Ascending aorta (tissue), 2 donors: ENCODE results near the gene THAP3. TPM values are rescaled to one million over a fixed set of nuclear protein-coding genes. Genes with fewer than 3 reads are reported as not detected.
A peak's percentile ranks its signal among the peaks of the same experiment; 100 is the strongest.
"Not testable (repeated sequence)": the region's sequence is repeated elsewhere in the genome, so short reads cannot be mapped to it uniquely, and the experiment has no call there.

Experiments used
- DNase-seq, 2 donors: peaks; one replicate each; pipeline ENCODE4 v3.0.0-alpha.2; 2019; ENCODE audit warnings: low spot score in 2 of 2
- H3K27ac ChIP-seq, 2 donors: fragments of 200-600 bp; sonication (generic); one replicate each; pipeline ENCODE4 v1.5.1; 2016 to 2017; ENCODE audit warnings: mild to moderate bottlenecking in 1 of 2
- H3K27me3 ChIP-seq: fragments of 200-600 bp; sonication (generic); one replicate; pipeline ENCODE4 v1.5.1; 2017
- H3K36me3 ChIP-seq, 2 donors: fragments of 200-600 bp; sonication (generic); one replicate each; pipeline ENCODE4 v1.5.1; 2016
- H3K4me1 ChIP-seq, 2 donors: fragments of 200-600 bp; sonication (generic); one replicate each; pipeline ENCODE4 v1.5.1; 2016 to 2017; ENCODE audit warnings: mild to moderate bottlenecking in 1 of 2
- H3K4me3 ChIP-seq, 2 donors: fragments of 200-600 bp; sonication (generic); one replicate each; pipeline ENCODE4 v1.5.1; 2016 to 2017; ENCODE audit warnings: mild to moderate bottlenecking in 1 of 2
- H3K9me3 ChIP-seq, 2 donors: fragments of 200-600 bp; sonication (generic); one replicate each; pipeline ENCODE4 v1.5.1; 2016
- intact Hi-C: fragments of 100-400 bp; cut with DNase I; formaldehyde crosslinking; loops from one replicate; pipeline ENCODE4 v1.15.1; 2023
- total RNA-seq: library from RNA; depleted of rRNA; stranded (reverse); fragments of >200 nt; gene quantifications from one replicate; pipeline ENCODE4 v1.1.0, GENCODE V29; 2016
- TF ChIP-seq, protein P1 (sequence below), 3 experiments: fragments of 200-600 bp in 2 of 3; fragments of 450-650 bp in 1 of 3; sonication (generic) in 2 of 3; IDR thresholded peaks; one replicate each; pipeline ENCODE4 v1.5.1; 2016 to 2019; ENCODE audit warnings: antibody characterized with exemption in 3 of 3, mild to moderate bottlenecking in 1 of 3, moderate library complexity in 1 of 3

THAP3 gene
- total RNA-seq, 1 donor from 2014 or later: 9.3 TPM

DNA sequence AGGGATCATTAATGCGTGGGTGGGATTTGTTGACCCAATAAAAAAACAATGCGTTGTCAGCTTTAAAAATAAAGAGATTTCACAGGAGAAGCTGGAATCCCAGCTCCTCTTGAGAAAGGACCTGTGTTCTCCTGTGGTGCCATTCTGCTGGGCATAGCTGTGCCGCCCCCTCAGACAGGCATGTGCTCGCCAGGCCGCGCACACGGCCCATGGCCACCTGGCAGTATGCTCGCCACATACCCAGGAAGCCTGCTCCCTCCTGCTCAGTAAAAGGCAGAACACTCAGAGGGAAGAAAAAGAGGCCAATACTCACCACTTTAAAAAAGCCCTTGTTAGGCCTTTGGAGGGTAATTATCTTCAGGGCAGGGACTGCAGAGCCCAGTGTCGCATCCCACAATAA, 13.1 kb downstream of the THAP3 start:
- H3K4me3 ChIP-seq: peak overlapping the region in 1 of 2 donors; percentile 44
- peaks cover 37 to 81% of the 10 kb centered on the region in 2 donors for H3K36me3 ChIP-seq
- H3K9me3 ChIP-seq: no peaks in the 10 kb centered on the region
- peaks cover 2 to 13% of the 10 kb centered on the region in 2 donors for H3K4me1 ChIP-seq
- no peak for DNase-seq
- intact Hi-C loops: loop anchor here (1.0 to 2.0 kb wide), 3 partner anchors 36 to 83 kb away; partner anchors contain the start of genes NOL9 and TAS1R1
- no peaks in the 10 kb centered on the region for H3K27me3 ChIP-seq
- H3K27ac ChIP-seq: peak overlapping the region; percentile 80 to 94
- TF ChIP-seq, protein P1, sequence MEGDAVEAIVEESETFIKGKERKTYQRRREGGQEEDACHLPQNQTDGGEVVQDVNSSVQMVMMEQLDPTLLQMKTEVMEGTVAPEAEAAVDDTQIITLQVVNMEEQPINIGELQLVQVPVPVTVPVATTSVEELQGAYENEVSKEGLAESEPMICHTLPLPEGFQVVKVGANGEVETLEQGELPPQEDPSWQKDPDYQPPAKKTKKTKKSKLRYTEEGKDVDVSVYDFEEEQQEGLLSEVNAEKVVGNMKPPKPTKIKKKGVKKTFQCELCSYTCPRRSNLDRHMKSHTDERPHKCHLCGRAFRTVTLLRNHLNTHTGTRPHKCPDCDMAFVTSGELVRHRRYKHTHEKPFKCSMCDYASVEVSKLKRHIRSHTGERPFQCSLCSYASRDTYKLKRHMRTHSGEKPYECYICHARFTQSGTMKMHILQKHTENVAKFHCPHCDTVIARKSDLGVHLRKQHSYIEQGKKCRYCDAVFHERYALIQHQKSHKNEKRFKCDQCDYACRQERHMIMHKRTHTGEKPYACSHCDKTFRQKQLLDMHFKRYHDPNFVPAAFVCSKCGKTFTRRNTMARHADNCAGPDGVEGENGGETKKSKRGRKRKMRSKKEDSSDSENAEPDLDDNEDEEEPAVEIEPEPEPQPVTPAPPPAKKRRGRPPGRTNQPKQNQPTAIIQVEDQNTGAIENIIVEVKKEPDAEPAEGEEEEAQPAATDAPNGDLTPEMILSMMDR (IDR thresholded peaks at IDR 0.05): no peak

DNA sequence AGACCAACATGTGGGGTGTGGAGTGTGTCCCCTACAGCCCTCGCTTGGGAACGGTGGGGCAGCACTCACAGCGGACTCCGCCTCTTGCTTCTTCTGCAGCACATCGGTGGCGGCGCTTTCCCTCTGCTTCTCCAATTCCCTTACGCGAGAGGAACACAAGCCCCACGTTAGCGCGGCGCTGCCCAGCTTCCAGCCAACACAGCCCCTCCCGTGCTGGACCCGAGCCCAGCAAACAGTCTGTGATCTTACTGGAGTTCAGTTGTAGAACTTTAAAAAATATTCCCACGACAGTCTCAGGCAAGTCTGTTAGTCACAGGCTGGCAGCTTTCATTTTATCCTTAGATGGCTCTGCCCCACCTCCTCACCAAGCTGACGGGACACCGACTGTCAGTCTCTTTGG, 13.6 kb downstream of the THAP3 start:
- H3K4me1 ChIP-seq: peaks cover 2 to 13% of the 10 kb centered on the region in 2 donors
- intact Hi-C loops: loop anchor here (1.0 to 2.0 kb wide), 3 partner anchors 37 to 83 kb away; partner anchors contain the start of genes NOL9 and TAS1R1
- TF ChIP-seq, protein P1 (IDR thresholded peaks at IDR 0.05): no peak
- H3K27ac ChIP-seq: peak overlapping the region; percentile 80 to 94
- peak; percentile 82 to 96 for DNase-seq
- peaks cover 32 to 80% of the 10 kb centered on the region in 2 donors for H3K36me3 ChIP-seq
- no peaks in the 10 kb centered on the region for H3K9me3 ChIP-seq
- H3K4me3 ChIP-seq: peak overlapping the region in 1 of 2 donors; percentile 44
- H3K27me3 ChIP-seq: no peaks in the 10 kb centered on the region

DNA sequence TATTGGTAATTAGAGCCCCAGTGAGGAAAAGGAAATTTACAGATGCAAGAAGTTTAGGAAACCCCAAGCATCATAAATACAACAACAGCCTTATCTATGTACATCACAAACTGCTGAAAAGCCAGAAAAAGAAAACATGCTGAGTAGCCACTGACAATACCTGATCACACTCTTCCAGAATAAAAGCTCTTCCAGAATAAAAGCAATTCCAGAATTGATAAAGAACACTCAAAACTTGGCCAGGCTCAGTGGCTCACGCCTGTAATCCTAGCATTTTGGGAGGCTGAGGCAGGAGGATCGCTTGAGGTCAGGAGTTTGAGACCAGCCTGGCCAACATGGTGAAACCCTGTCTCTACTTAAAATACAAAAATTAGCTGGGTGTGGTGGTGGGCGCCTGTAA, 16.2 kb downstream of the THAP3 start:
- H3K27ac ChIP-seq, DNase-seq, H3K9me3 ChIP-seq, H3K27me3 ChIP-seq, H3K4me3 ChIP-seq, intact Hi-C loops: not testable (repeated sequence)
- H3K36me3 ChIP-seq: peaks cover 32 to 78% of the 10 kb centered on the region in 2 donors
- peaks cover 2 to 13% of the 10 kb centered on the region in 2 donors for H3K4me1 ChIP-seq

DNA sequence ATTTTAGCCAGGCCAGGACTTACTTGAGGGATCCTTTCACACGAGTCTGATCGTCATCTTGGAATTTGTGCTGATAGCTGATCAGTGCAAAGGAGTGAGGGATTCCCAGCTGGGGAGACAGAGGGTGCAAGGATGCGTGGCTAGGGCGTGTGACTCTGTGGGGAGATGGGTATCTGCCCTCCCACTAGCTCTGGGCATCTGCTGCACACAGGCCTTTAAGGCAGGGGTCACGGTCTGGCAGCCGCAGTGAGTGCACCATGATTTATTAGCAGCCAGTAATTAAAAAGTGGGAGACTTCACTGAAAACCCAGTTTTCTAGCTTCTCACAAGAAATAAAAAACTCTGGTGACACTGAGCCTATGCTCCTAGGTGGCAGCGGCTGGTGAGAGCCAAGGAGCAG, 20.4 kb downstream of the THAP3 start:
- intact Hi-C loops: no loop called here
- H3K27ac ChIP-seq: no peak overlapping the region
- TF ChIP-seq, protein P1 (IDR thresholded peaks at IDR 0.05): no peak
- DNase-seq: no peak
- no peak overlapping the region for H3K4me3 ChIP-seq
- no peaks in the 10 kb centered on the region for H3K9me3 ChIP-seq
- no peaks in the 10 kb centered on the region for H3K27me3 ChIP-seq
- H3K4me1 ChIP-seq: no peaks in the 10 kb centered on the region
- H3K36me3 ChIP-seq: peaks cover 22 to 56% of the 10 kb centered on the region in 2 donors

DNA sequence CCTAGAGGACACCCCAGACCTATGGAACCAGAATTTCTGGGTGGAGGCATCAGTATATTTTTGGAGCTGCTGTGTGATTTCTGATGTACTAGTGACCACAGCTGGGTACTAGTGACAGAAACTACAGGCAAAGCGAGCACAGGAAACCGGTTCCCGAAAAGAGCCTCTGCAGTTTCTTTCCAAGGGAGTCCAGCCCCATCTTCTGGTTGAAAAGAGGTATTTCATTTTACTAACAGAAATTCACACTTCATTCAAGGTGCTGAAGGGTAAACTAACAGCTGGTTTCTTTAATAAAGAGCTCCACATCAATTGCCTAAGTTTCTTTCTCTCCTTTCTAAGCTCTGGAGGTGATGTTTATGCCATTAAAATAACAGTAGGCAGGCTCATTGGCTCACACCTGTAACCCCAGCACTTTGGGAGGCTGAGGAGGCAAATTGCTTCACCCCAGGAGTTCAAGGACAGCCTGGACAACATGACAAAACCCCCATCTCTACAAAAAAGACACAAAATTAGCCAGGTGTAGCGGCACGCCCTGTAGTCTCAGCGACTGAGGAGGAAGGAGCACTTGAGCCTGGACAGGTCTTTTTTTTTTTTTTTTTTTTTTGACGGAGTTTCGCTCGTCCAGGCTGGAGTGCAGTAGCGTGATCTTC, 22.0 kb downstream of the THAP3 start:
- Histone ChIP-seq H3K27me3 (no peaks in the 10 kb centered on the region), H3K4me1 (no peaks in the 10 kb centered on the region), H3K27ac (no peak overlapping the region), H3K9me3 (no peaks in the 10 kb centered on the region), H3K4me3 (no peak overlapping the region), H3K36me3 (peaks cover 26 to 56% of the 10 kb centered on the region in 2 donors)
- DNase-seq: no peak
- intact Hi-C loops: loop anchor here (1.0 kb wide), 2 partner anchors 92 to 160 kb away; partner anchors contain the start of gene NOL9
- TF ChIP-seq, protein P1 (IDR thresholded peaks at IDR 0.05): peak; percentile 64 to 70 (median 68)

DNA sequence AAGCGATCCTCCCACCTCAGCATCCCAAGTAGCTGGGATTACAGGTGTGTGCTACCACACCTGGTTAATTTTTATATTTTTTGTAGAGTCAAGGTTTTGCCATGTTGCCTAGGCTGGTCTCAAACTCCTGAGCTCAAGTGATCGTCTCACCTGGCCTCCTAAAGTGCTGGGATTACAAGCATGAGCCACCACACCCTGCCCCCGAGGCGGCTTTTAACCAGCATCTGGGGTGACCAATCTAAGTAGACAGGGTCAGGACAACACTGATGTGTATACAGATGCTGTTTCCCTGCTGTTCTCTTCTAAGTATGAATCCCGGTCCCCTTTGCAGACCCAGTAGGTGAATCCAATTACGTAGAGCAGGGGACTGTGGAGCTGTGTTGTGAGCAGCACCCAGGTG, 23.9 kb downstream of the THAP3 start:
- TF ChIP-seq, protein P1 (IDR thresholded peaks at IDR 0.05): no peak
- H3K27ac ChIP-seq: no peak overlapping the region
- H3K9me3 ChIP-seq: no peaks in the 10 kb centered on the region
- no peaks in the 10 kb centered on the region for H3K4me1 ChIP-seq
- H3K27me3 ChIP-seq: no peaks in the 10 kb centered on the region
- H3K4me3 ChIP-seq: no peak overlapping the region
- DNase-seq: no peak
- peaks cover 35 to 56% of the 10 kb centered on the region in 2 donors for H3K36me3 ChIP-seq
- intact Hi-C loops: no loop called here
